GM10847 (cell line): ENCODE measurements around the gene SPATC1L.

Experiments used
- POLR2A ChIP-seq: IDR thresholded peaks from 2 replicates; pipeline ENCODE4 v1.6.1; 2011; ENCODE audit not compliant: insufficient read length; ENCODE audit errors: extremely low read depth

Gene SPATC1L

DNA sequence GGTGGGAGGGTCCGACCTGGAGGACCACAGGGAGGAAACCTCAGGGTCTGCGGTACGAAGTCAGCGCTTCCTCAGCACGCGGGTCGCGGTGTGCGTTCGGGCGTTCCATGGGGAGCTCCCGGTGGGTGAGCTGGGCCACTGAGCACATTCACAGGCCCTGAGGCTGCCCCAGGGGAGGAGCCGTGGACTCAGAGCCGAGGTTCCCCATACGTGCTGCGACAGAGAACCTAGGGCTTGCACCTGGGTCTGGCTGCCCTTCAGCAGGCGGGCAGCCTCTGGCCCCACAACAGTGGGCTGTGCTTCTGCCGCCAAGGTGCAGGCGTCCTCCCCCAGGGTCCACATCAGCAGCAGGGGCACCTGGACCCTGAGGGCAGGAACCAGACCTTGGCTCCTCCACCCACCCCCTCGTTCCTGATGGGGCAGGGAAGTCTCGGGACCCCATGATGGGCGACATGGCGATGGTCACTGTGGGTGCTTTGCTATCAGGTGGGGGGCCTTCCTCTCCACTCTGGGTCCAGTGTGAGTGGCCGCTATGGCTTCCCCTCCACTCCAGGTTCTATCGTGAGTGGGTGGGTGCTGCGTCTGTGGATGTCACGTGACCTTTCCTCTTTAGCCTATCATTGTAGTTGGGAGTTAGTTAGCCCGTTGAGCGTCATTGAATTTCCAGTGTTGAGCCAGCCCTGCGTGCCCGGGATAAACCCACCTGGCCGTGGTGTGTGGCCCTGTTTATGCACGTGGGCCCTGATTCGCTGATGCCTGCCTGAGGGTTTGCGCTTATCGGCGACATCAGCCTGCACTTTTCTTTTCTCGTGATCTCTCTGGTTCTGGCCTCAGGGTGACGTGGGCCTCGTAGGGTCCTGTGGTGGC is 56.8 kb downstream of the SPATC1L start:
- TF ChIP-seq POLR2A, result no peak

DNA sequence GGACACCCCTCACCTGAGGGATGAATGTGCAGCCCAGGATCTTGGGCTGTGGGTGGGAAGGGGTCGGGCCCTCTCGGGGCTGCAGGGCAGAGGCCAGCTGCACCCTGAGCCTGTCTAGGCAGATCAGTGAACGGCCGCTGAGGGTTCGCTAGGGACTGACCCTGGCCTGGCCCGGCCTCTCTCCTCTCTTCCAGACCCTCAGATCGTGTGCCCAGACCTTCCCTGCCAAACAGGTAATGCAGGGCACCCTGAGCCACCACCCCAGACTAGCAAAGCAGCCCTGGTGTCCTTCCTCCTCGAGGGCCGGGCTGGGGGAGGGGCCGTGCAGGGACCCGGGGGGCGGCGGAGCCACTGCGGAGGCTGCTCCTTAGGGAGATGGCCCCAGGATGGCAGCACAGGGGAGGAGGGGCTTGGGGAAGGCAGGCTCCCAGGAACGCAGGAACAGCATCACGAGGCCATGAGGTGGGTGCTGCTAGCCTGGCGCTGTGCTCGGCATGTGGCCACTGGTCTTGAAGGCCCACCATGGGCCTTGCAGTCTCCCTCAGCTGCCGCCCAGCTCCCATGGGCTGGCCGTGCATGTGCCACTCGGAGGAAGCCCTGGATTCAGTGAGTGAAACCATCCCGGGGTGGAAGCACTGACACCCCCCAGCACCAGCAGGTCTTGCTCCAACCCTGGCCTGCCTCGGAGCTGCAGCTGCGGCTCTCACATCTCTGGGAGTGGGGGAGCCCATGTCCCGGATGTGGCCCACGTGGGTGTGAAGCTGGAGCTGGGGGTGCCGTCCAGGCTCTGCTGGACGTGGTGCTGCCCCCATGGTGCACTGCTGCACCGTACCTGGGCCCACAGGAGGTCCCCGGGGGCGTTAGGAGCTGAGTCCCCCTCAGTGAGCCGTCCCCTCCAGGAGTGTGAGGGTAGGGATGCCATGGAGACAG is 57.7 kb downstream of the SPATC1L start:
- no peak for TF ChIP-seq POLR2A

DNA sequence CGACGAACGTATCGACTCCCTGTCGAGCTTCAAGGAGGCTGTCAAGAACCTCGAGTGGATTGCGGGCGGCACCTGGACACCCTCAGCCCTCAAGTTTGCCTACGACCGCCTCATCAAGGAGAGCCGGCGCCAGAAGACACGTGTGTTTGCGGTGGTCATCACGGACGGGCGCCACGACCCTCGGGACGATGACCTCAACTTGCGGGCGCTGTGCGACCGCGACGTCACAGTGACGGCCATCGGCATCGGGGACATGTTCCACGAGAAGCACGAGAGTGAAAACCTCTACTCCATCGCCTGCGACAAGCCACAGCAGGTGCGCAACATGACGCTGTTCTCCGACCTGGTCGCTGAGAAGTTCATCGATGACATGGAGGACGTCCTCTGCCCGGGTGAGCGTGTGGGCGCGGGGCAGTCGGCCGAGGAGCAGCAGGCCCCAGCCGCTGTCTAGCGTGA is 58.4 kb downstream of the SPATC1L start:
- no peak for TF ChIP-seq POLR2A

DNA sequence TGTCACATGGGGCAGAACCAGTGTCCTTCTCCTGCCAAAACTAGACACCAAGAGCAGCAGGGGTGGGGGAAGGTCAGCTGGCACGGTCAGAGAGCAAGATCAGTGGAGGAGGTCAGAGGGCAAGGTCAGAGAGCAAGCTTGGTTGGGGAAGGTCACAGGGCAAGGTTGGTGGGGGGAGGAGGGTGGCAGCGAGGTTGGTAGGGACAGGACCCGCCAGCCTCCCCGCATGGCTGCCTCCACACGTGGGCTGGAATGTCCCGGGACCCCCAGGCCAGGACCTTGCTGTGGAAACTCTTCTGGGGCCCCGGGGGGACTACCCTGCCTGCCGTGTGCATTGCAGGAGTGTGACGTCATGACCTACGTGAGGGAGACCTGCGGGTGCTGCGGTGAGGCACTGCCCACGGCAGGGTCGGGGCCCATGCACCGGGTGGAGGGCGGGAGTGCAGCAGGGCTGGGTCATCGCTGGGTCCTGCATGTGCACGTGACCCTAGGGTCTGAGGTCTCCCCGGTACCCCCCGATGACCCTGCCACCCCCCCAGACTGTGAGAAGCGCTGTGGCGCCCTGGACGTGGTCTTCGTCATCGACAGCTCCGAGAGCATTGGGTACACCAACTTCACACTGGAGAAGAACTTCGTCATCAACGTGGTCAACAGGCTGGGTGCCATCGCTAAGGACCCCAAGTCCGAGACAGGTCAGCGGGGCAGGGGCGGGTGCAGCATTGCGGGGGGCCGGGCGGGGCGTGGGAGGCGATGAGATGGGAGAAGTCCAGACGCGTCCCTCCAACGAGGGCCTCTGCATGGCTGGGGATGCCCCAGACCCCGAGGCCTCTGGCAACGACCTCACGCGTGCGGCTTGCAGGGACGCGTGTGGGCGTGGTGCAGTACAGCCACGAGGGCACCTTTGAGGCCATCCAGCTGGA is 59.1 kb downstream of the SPATC1L start:
- TF ChIP-seq POLR2A, result no peak

DNA sequence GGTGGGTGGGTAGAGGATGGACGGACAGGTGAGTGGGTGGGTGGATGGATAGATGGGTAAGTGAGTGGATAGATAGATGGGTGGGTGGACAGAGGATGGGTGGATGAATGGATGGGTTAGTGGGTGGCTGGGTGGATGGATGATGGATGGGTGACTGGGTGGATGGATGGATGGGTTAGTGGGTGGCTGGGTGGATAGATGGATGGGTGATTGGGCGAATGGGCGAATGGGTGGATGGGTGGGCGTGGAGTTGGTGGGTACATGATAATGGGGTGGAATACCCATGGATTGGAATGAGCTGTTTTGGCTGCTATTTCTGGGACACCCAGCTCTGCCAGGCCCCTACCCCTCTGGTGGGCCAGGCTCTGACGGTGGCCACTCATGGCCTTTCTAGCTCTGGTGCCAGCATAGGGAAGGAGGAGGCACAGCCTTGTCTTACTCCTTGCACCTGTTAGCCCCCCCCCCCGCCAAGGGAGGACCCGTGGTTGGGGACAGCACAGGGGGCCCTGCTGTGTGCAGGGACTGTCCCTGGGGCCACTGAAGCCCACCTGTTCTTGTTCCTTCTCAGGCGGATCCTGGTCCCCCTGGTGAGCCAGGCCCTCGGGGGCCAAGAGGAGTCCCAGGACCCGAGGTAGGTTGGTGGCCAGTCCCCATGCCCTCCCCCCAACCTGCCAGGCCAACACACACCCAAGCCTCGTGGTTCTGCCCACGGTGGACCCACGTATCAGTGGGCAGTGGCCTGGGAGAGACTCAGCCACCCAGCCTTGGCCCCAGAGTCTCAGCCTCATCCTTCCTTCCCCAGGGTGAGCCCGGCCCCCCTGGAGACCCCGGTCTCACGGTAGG is 60.0 kb downstream of the SPATC1L start:
- TF ChIP-seq POLR2A, result no peak

DNA sequence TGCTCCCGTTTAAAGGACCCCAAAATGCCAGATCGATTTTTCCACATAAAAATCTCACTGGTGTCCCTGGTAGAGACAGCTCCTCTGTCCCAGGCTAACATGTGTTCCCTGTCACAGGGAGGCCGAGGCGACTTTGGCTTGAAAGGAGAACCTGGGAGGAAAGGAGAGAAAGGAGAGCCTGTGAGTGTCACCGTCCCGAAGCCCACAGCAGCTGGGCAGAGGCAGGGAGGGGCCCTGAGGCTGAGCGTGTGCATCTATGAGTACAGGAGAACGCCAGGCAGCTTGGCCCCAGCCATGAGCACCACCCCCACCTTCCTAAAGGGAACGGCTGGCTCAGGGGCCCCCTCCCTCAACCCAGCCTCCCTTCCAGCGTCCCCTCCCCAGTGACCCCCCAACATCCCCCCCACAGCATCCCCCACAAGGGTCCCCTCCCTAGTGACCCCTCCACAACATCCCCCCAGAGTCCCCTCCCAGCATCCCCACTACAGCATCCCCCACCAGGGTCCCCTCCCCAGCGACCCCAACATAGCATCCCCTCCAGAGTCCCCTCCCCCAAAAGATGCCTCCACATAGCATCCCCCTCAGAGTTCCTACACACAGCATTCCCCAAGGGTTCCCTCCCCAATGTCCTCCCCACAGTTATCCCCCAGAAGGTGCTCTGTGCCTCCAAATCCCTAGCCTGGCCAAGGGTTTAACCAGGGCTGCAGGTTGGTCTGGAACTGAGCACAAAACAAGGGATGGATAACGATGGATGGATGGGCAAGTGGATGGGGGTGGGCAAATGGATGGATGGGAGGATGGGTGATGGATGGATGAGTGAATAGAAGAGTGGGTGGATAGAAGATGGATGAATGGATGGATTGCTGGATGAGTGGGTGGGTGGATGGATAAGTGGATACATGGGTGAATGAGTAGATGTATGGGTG is 61.2 kb downstream of the SPATC1L start:
- no peak for TF ChIP-seq POLR2A

DNA sequence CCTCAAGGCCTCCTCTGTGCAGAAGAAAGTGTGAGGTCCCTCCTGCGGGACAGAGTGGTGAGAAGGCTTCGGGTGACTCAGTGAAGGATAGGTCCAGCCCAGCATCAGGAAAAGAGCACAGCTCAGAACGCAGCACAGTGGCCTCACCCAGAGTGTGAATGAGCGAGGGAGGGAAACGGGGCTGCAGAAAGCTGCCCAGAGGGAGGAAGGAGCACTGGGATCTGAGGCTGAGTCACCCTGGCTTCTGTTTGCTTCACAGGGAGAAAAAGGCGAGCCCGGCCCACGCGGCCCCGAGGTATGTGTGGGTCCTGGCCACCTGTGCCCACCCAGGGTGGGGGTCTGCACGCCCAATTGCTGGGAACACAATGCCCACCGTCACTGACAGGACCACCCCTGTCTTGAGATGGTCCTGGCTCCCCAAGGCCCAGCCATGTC is 62.0 kb downstream of the SPATC1L start:
- TF ChIP-seq POLR2A, result no peak

DNA sequence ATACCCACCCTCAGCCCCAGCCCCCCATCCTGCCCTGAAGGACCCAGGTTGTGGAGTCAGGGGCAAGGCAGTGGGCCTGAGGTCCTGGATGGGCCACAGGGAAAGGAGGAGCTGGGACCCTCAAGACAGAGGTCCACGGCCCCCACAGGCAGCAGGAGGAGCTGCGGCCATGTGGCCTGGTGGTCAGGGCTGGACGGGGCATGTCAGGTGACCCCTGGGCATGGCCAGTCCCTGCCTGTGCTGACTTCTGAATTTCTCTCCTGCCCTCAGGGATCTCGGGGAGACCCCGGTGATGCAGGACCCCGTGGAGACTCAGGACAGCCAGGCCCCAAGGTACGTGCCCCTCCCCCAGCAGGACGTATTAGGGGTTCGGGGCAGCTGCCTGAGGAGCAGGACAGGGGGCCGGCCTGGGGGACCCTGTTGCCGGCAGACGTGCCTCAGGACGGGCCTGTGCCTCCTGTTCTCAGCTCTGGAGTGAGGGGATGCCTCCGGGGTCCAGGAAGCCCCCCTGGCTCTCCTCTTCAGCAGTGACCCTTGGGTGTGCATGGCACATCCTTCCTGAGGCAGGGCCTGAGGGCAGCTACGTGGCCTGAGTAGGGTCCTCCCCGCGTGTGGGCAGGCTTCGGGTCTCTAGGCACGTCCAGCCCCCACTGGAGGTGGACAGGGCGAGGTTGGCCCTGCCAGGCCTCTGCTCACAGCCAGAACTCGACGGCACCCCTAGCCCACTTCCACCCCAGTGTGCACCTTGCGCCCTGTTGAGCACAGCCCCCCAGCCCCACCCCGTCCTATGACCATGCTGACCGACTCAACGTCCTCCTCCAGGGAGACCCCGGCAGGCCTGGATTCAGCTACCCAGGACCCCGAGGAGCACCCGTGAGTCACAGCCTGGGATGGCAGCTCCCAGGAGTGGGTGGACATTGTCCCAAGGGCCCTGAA is 62.7 kb downstream of the SPATC1L start:
- TF ChIP-seq POLR2A, result no peak

DNA sequence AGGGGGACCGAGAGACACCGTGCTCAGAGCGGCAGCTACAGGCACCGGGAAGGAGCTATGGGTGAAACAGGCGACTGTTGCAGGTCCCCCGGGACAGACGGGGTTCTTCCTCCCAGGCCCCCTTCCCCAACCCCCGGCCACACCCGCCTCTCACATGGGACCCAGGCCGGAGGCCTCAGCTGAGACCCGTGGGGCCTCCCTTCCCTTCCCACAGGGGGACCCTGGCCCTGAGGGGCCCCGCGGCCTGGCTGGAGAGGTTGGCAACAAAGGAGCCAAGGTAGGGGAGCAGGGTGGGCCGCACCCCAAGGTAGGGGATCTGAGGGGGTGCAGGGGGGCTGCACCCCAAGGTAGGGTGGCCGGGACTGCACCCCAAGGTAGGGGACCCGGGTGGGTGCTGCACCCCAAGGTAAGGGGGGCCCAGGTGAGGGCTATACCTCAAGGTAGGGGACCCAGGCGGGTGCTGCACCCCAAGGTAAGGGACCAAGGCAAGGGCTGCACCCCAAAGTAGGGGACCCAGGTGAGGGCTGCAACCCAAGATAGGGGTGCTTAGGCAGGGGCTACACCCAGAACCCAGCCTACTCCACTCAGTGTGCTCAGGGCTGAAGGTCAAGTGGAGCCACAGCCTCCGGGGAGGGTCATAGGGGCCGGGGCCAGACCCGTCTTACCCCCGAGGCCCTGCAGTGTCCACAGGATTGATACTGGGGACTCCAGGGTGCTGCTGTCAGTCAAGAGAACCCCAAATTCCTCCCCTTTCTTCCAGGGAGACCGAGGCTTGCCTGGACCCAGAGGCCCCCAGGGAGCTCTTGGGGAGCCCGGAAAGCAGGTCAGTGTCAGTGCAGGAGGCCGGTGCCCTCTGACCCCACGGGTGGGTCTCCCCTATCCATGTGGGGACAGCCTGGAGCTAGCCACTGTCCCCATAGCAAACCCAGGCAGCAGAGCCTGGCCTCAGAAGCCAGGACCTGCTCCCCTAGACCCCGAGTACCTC is 63.7 kb downstream of the SPATC1L start:
- TF ChIP-seq POLR2A, result no peak

DNA sequence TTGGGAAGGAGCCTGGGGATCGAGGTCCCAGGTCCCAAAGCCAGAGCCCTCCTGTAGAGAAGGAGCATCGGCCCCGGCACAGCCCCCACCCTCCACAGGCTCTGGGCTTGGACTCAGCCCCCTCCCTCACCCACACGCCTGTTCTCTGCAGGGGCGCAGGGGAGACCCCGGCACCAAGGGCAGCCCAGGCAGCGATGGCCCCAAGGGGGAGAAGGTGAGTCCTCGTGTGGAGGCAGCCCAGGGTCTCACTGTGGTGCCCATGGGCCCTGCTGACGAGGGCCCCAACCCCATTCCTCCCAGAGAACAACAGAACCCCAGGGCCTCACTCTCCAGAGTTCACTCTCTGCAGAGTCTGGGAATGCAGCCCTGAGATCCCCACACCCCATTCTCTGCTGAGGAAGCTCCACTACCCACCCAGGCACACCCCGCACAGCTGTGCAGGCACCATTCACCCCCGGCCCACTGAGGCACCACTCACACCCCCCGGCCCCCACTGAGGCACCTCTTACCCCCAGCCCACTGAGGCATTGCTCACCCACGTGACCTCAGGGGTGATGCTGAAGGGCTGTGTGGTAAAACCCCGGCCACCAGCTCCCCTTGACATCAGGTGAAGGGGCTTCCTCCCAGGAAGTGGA is 64.5 kb downstream of the SPATC1L start:
- no peak for TF ChIP-seq POLR2A

DNA sequence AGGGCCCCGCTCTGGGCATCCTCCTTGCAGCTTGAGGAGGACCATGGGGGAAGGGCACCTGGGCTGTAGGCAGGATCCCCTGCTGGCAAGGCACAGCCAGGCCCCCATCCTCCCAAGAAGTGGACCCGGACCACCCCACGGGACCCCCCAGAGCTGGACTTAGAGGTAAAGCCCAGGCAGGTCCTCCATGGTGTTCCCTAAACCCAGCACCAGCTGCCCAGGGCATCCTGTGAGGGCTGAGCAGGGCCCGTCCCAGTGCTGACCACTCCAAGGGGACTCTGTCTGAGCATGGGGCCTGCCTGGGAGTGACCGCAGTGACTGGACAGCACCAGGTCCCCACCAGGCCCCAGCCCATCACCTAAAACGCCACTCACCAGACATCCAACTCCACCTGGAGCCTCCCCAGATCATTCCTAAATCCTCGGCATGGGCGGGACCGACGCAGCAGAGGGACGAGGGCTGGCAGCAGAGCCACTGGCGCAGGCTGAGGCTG is 65.1 kb downstream of the SPATC1L start:
- no peak for TF ChIP-seq POLR2A
